GM21360 (cell line): ENCODE data around the gene VEZT.
"Not testable (repeated sequence)": the region's sequence is repeated elsewhere in the genome, so short reads cannot be mapped to it uniquely, and the experiment has no call there.

Experiments
- ATAC-seq: cut with Tn5 transposase; IDR thresholded peaks from one replicate; pipeline ENCODE4 v1.9.1; 2021; ENCODE audit warnings: mild to moderate bottlenecking, moderate library complexity; ENCODE audit not compliant: unreplicated experiment

VEZT gene

GRCh38 chr12:95224202-95225170 is 6.9 kb downstream of the VEZT start:
- ATAC-seq = no peak

- ATAC-seq = no peak
Observed at GRCh38 chr12:95225645-95226212, 8.1 kb downstream of the VEZT start.

DNA sequence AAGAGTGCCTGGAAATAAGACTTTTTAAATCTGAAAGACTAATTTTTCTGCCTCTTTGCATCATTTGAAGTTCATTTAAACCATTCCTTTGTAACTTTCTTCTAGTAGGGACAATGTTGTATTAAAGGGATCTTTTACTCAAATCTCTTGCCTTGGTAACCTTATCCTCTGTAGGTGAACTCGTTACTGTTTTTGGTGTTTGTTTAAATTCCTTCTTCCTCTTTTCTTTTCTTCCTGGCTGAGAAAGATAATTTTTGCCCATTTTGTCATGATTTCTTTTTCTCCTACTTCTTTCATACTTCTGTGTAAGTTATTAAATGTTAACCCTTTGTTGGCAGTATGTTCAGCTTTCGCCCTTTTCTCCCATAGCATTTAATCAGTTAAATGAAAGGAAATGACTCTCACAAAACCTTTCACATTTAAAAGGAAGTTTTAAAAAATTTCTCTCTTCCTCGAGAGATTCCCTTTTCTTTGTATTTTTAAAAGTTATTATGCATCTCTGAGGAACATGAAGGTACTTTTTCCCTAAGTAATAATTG is 10.3 kb downstream of the VEZT start:
- no peak for ATAC-seq

DNA sequence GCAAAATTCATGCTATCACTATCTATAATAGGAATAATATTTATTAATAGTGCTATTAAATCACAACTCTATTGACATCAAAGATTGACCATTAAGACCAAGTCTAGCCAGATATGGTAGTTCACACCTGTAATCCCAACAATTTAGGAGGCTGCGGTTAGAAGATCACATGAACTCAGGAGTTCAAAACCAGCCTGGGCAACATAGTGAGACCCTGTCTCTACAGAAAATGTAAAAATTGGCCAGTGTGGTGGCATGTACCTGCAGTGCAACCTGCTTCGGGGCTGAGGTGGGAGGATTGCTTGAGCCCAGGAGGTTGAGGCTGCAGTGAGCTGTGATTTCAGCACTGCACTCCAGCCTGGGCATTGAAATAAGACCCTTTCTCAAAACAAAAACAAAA is 11.0 kb downstream of the VEZT start:
- no peak for ATAC-seq

- no peak for ATAC-seq
Observed at GRCh38 chr12:95229636-95230035, 12.0 kb downstream of the VEZT start.

GRCh38 chr12:95230313-95230712 is 12.7 kb downstream of the VEZT start:
- no peak for ATAC-seq

DNA sequence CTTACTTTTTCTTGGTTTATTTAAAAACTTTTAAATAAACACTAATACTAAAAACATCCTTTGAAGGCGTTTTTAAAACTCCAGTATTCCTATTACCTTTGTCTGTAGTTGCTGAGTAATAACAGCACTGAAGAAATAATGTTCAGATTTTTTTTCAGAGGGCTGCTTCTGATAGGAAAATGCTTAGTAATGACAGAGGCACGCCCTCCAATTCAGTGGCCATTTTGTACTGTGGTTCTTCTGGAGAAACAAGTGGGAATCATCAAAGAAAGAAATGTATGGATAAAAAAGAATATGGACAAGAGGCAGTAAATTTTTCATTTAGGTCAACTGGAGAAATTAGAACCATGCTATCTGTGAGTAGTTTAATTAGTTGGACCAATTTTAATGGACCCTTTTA is 13.6 kb downstream of the VEZT start:
- ATAC-seq = no peak

DNA sequence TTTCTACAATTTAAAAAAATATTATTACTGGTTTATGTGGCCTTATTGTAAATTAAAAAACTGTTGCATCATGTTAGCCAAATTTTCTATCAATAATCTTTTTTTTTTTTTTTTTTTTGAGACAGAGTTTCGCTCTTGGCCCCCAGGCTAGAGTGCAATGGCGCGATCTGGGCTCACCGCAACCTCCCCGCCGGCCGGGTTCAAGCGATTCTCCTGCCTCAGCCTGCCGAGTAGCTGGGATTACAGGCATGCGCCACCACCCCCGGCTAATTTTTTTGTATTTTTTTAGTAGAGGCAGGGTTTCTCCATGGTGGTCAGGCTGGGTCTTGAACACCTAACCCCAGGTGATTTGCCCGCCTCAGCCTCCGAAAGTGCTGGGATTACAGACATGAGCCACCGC is 16.6 kb downstream of the VEZT start:
- ATAC-seq = not testable (repeated sequence)

- not testable (repeated sequence) for ATAC-seq
Observed at GRCh38 chr12:95235621-95236020, 18.0 kb downstream of the VEZT start.

GRCh38 chr12:95237315-95237714 is 19.7 kb downstream of the VEZT start:
- no peak for ATAC-seq

GRCh38 chr12:95238150-95238549 is 20.5 kb downstream of the VEZT start:
- no peak for ATAC-seq

- no peak for ATAC-seq
Observed at GRCh38 chr12:95239216-95239615, 21.6 kb downstream of the VEZT start.

DNA sequence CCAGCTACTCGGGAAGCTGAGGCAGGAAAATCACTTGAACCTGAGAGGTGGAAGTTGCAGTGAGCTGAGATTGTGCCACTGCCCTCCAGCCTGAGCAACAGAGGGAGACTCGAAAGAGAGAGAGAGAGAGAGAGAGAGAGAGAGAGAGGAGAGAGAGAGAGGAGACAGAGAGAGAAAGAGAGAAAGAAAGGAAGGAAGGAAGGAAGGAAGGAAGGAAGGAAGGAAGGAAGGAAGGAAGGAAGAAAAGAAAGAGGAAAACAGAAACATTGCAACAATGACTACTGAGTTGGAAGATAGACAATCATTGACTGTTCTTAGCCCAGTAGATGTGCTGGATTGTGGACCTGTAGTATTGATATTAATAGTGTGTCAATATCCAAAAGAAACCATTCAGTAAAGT is 22.2 kb downstream of the VEZT start:
- not testable (repeated sequence) for ATAC-seq

DNA sequence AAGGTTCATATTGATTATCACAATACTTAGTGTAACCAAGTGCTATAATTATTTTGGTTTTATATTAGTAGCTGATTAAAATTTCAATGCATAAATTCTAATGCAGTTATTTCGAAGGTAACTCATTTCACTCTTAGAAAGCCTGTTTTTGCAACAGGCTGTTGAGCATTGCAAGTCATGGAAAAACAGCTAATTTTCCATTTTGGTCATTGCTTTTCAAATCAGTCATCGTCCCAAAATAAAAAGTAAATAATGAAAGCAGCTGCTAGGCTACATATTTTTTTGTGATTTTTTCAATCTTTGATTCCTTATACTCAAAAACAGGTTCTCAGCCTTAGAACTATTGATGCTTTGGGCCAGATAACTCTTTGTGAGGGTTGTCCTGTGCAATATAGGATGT is 22.9 kb downstream of the VEZT start:
- ATAC-seq = no peak

DNA sequence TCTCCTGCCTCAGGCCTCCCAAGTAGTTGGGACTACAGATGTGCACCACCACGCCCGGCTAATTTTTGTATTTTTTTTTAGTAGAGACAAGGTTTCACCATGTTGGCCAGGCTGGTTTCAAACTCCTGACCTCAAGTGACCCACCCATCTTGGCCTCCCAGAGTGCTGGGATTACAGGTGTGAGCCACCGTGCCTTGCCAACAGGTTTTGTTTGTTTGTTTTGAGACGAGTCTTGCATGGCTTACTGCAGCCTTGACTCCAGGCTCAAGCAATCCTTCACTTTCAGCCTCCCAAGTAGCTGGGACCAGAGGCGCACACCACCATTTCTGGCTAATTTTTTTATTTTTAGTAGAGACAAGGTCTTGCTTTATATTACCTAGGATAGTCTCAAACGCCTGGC is 23.5 kb downstream of the VEZT start:
- ATAC-seq = not testable (repeated sequence)

- no peak for ATAC-seq
Observed at GRCh38 chr12:95241761-95242506, 24.3 kb downstream of the VEZT start.

DNA sequence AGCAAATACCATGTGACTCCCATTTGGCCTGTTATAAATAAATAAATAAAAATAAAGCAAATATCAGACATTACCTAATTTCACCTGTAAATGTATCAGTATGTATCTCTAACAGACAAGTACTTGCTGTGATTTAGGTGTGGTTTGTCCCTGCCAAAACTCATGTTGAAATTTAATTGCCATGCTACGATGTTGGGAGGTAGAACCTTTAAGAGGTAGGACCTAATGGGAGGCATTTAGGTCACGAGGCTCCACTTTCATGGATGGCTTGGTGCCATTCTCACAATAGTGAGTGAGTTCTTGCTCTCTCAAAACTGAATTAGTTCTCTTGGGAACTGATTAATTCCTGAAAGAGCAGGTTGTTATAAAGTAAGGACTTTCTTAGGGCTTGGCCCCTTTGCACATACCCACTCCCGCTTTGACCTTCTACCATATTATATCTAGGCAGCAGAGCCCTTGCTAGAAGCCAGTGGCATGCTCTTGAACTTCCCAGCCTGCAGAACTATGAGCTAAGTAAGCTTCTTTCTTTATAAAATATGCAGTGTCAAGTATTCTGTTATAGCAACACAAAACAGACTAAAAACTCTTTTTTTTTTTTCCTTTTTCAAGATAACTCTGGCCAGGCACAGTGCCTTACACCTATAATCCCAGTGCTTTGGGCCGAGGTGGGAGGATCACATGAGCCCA is 26.0 kb downstream of the VEZT start:
- ATAC-seq = no peak

- ATAC-seq = no peak
Observed at GRCh38 chr12:95244350-95244749, 26.7 kb downstream of the VEZT start.

DNA sequence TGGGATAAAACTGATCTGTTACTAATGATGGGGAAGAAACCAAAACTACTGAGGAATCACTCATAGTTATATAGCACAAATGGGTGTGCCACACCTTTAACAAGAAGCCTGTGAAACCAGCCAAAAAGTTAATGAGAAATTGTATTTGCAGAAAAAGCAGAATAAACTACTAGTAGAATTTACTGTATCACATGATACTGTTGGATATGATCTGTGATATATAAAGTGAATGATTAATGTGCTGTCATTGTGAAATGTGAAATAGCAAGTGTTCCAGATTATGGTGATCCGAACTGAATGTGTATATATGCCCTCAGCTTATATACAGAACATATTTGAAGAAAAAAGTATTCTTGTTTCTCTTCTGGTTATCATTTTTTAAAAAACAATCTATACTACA is 30.5 kb downstream of the VEZT start:
- ATAC-seq = no peak

- ATAC-seq = no peak
Observed at GRCh38 chr12:95248604-95249360, 31.2 kb downstream of the VEZT start.
